ENCODE measurements around the gene NMNAT2.
A peak's percentile ranks its signal among the peaks of the same experiment; 100 is the strongest.

The NMNAT2 gene

GRCh38 chr1:183233113-183233512 lies 185.1 kb downstream of the NMNAT2 start:
- DNase-seq: no peak

- no peak for DNase-seq
These were observed 186.6 kb downstream of the NMNAT2 start for GRCh38 chr1:183231545-183231944.

- no peak for DNase-seq
These were observed 187.8 kb downstream of the NMNAT2 start for GRCh38 chr1:183230413-183230812.

DNA sequence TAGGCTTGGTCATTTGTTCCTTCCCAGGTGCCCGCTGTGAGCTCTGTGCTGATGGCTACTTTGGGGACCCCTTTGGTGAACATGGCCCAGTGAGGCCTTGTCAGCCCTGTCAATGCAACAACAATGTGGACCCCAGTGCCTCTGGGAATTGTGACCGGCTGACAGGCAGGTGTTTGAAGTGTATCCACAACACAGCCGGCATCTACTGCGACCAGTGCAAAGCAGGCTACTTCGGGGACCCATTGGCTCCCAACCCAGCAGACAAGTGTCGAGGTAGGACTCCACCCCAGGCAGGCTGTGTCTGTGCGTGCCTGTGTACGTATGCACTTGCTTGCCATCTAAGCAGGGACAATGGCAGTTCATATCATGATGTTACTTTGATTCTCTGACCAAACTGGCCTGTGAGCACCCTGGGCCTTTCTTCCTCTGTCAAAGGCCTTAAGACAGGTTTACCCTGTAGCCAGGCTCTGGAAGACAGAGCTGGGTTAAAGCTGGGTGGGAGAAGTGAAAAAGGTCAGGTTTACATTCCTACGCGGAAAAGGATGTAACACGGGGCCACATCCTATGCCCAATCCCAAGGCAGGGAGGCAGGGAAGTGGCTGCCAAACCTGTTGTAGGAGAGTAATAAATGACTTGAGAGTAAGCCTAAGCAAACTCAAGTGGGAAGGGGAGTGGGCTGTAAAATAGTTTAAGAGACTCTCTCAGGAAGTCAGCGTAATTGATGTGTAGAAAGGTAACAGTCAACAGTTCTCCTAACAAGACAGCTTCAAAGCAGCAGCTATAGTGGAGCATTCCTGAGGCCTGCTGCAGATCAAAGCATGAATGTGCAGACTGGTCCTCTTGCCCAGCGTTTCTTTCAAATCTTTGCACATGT lies 189.6 kb downstream of the NMNAT2 start:
- no peak for DNase-seq

DNA sequence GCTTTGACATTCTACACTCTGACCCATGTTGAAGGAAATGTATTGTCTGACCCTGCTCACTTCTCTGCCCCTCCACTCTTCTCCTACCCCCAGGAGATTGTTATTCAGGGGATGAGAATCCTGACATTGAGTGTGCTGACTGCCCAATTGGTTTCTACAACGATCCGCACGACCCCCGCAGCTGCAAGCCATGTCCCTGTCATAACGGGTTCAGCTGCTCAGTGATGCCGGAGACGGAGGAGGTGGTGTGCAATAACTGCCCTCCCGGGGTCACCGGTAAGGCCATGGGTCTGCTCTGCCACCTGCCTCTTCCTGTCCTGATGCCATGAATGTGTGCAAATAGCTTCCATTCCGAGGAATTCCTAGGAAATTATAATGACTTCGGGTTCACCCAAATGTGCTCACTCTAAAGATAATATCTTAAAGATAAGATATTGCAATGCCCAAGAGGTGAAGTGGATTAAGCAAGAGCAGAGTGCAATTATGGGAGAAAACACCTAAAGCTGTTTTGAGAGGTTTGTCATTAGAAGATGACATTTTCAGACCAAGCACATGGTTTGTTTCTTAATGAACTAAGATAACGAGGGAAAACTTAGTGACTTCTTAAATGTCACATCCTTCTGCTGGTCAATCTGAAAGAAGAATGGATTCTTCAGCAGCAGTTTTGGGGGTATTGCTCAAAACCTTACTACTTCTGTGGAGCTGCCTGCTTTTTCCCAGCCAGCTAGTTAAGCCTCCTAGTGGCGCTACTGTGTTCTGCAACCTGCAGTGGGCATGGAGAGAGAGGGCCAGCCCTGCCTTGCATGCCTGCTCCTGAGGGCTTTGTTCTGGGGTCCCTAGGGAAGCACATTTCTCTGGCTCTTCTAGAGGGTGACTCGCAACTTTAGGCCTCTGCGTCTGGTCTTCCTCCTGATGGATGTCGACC lies 190.5 kb downstream of the NMNAT2 start:
- peak; percentile 4 for DNase-seq

- no peak for DNase-seq
These were observed 191.2 kb downstream of the NMNAT2 start for GRCh38 chr1:183226963-183227362.

- DNase-seq: no peak
These were observed 191.8 kb downstream of the NMNAT2 start for GRCh38 chr1:183226361-183226760.

GRCh38 chr1:183223467-183223866 lies 194.7 kb downstream of the NMNAT2 start:
- DNase-seq: no peak

- no peak for DNase-seq
These were observed 195.3 kb downstream of the NMNAT2 start for GRCh38 chr1:183222909-183223308.

- DNase-seq: no peak
These were observed 198.6 kb downstream of the NMNAT2 start for GRCh38 chr1:183219616-183220009.

- peak; percentile 50 for DNase-seq
These were observed 199.1 kb downstream of the NMNAT2 start for GRCh38 chr1:183218971-183219615.

GRCh38 chr1:183218027-183218618 lies 200.1 kb downstream of the NMNAT2 start:
- no peak for DNase-seq

DNA sequence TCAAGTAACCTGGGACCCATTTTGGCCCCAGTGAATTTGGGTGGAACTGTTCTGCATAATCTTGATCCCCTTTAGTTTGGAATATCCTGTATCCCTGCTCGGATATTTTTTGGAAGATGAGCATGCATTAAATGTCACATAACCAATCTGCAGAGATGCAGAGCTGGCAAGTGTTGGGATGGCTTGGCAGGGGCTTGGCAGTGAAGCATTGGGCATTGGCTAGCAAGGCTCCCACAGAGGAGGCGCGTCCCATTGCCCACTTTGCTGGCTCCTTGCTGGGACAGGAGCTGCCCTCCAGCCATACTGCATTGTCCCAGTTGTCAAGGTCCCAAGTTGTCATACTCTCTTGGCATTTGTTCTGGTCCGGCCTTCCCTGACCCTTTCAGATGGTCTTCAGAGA lies 202.2 kb downstream of the NMNAT2 start:
- no peak for DNase-seq

DNA sequence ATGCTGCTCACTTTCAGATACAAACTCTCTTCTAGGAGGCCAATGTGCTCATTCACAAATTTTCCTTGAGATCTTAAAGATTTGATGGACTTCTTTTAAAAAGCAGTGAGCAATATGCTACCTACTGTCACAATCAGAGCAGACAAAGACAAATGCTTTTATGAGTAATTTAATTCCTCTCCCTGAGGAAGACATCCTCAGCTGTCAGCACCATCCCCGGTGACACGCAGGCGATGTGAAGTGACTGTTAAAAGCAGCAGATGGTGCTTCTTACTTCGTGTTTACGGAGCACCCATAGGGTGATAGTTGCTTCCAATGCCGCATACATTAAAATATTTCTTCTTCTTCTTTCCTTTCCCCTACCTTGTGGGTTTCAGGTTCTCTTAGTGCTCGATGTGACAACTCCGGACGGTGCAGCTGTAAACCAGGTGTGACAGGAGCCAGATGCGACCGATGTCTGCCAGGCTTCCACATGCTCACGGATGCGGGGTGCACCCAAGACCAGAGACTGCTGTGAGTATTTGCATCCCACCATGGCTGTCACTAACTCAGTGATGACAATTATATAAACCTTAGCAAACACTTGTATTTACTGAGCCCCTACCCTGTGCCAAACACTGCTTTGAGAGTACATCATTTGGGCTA lies 203.0 kb downstream of the NMNAT2 start:
- no peak for DNase-seq

DNA sequence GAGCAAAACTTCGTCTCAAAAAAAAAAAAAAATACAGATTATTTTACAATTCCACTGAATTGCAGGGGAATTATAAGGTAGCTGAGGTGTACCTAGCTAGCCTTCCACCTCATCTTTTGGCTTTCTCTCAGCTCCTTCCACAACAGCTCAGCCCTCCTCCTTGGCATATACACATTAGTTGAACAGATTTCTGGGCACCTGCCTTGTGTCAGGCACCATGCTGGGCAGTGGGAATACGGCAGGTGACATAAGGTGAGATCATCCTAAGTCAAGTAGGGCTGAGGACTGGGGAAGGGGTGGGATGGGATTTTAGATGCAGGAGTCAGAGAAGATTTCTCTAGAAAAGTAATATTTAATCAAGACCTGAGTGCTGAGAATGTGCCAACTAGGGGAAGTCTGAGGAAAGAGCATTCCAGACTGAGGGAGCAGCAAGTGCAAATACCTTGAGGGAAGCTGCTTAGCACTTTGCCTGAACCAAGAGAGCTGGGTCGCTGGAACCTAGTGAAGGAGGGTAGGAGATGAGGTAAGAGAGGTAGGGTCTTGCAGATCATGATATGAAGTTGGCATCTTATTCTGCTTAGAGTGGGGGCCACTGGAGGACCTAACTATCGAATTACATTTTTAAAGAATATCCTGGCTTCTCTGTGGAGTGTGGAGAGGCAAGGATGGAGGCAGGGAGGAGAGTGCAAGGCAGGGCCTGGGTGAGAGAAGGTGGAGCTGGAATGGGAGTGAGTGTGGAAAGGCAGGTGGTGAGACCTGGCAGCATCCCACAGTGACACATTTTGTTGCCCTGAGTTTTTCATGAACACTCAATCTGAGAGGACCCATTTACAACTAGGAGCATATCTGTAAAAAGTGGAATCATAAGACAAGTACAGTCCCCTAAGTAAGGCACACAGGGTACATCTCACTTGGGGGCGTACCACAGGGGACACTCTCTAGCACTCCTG lies 203.9 kb downstream of the NMNAT2 start:
- no peak for DNase-seq

GRCh38 chr1:183212870-183213269 lies 205.3 kb downstream of the NMNAT2 start:
- no peak for DNase-seq

DNA sequence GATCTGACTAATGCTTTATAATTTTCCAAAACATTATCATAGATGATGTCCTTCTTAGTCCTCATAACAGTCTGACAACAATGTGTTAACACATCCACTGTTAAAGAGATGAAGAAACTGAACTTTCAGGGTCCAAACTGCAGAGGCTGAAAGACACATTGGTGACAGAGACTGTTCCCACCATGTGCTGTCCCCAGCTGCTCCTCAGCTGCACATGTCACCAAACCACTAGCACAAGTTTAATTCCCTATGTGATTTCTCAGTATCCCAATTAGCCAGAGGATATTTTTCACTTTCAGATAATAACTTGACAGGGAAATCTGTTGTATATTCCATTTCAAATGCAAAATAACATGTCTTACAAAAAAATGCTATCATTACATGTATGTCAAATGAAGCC lies 207.5 kb downstream of the NMNAT2 start:
- DNase-seq: no peak

GRCh38 chr1:183209533-183210158 lies 208.5 kb downstream of the NMNAT2 start:
- no peak for DNase-seq

DNA sequence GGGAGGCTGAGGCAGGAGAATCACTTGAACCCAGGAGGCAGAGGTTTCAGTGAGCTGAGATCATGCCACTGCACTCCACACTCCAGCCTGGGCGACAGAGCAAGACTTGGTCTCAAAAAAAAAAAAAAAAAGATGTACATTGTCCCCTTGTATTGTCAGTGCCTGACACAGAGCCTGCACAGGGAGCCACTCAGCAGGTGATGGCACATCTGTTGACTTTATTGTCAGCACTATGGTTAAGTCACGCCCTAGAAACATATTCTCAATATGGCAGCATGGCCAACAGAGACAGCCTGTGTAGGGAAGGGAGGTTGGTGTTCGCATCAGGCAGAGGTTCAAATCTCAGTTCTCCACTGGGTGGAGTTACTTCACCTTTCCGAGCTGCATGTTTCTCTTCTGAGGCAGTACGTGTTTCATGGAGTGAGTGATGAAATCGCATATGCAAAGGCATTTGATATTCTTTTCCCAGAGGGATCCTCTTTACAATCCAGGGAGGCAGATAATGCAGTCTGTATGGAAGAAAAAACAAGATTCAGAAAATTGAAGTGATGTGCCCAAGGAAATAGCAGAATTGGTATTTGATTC lies 211.6 kb downstream of the NMNAT2 start:
- no peak for DNase-seq

GRCh38 chr1:183205196-183205781 lies 212.9 kb downstream of the NMNAT2 start:
- no peak for DNase-seq
